GM23338 (cell line): Measurements from ENCODE around the gene SLC19A1. TPM values are rescaled to one million over a fixed set of nuclear protein-coding genes. Genes with fewer than 3 reads are reported as not detected.

ENCODE experiments used
- ATAC-seq: fragments of 200-7000 bp; cut with Tn5 transposase; 3 replicates; pipeline ENCODE4 v1.9.1; 2020
- DNase-seq: peaks from one replicate; pipeline ENCODE4 v3.0.0-alpha.2; 2015; ENCODE audit warnings: low spot score
- H2AFZ ChIP-seq: fragments of 200-600 bp; sonication (generic); 2 replicates; pipeline ENCODE4 v1.8.0; 2016; ENCODE audit warnings: antibody characterized with exemption, mild to moderate bottlenecking, moderate library complexity
- H3F3A ChIP-seq: fragments of 200-600 bp; sonication (generic); replicated peaks from 2 replicates; pipeline ENCODE4 v1.8.0; 2017; ENCODE audit warnings: antibody characterized with exemption, mixed run types, low read depth
- H3K27ac ChIP-seq: fragments of 200-600 bp; sonication (generic); 2 replicates; pipeline ENCODE4 v1.6.1; 2016; ENCODE audit warnings: low read depth
- H3K27me3 ChIP-seq: fragments of 200-600 bp; sonication (generic); 2 replicates; pipeline ENCODE4 v1.8.0; 2016; ENCODE audit warnings: mild to moderate bottlenecking, mixed run types, moderate library complexity; ENCODE audit not compliant: insufficient read depth
- H3K36me3 ChIP-seq: fragments of 200-600 bp; sonication (generic); 2 replicates; pipeline ENCODE4 v1.8.0; 2016; ENCODE audit warnings: mild to moderate bottlenecking; ENCODE audit not compliant: insufficient read depth
- H3K4me1 ChIP-seq: fragments of 200-600 bp; sonication (generic); 2 replicates; pipeline ENCODE4 v1.8.0; 2016; ENCODE audit warnings: mild to moderate bottlenecking, moderate library complexity; ENCODE audit not compliant: insufficient read depth
- H3K4me2 ChIP-seq: fragments of 200-600 bp; sonication (generic); 2 replicates; pipeline ENCODE4 v1.7.1; 2017; ENCODE audit warnings: mixed run types
- H3K4me3 ChIP-seq: fragments of 200-600 bp; sonication (generic); 2 replicates; pipeline ENCODE4 v1.6.1; 2016; ENCODE audit warnings: mixed run types
- H3K79me2 ChIP-seq: fragments of 200-600 bp; sonication (generic); replicated peaks from 2 replicates; pipeline ENCODE4 v1.8.0; 2017; ENCODE audit warnings: mild to moderate bottlenecking; ENCODE audit not compliant: insufficient read depth
- H3K9me2 ChIP-seq: fragments of 200-600 bp; sonication (generic); 2 replicates; pipeline ENCODE4 v1.8.0; 2017; ENCODE audit not compliant: insufficient read depth
- H4K20me1 ChIP-seq: fragments of 200-600 bp; sonication (generic); replicated peaks from 2 replicates; pipeline ENCODE4 v1.8.0; 2017; ENCODE audit warnings: mild to moderate bottlenecking; ENCODE audit not compliant: insufficient read depth
- H3K27ac Mint-ChIP-seq: 2 replicates; pipeline ENCODE4 v1.8.0; 2020; ENCODE audit warnings: inconsistent platforms, mild to moderate bottlenecking, moderate library complexity, mixed read lengths
- H3K27me3 Mint-ChIP-seq: 3 replicates; pipeline ENCODE4 v1.8.0; 2022; ENCODE audit warnings: low read depth, mild to moderate bottlenecking, moderate library complexity, mixed read lengths, inconsistent platforms; ENCODE audit not compliant: insufficient read depth, poor library complexity
- H3K36me3 Mint-ChIP-seq: 3 replicates; pipeline ENCODE4 v1.8.0; 2021; ENCODE audit warnings: low read depth, mild to moderate bottlenecking, inconsistent platforms, moderate library complexity, mixed read lengths
- H3K4me1 Mint-ChIP-seq: 3 replicates; pipeline ENCODE4 v1.8.0; 2020; ENCODE audit warnings: mild to moderate bottlenecking, inconsistent platforms, mixed read lengths
- H3K4me3 Mint-ChIP-seq: 3 replicates; pipeline ENCODE4 v1.8.0; 2021; ENCODE audit warnings: moderate library complexity, mild to moderate bottlenecking, inconsistent platforms, mixed read lengths
- H3K9me3 Mint-ChIP-seq: 3 replicates; pipeline ENCODE4 v1.8.0; 2020; ENCODE audit warnings: moderate library complexity, mild to moderate bottlenecking, inconsistent platforms, mixed read lengths
- CREB1 ChIP-seq: fragments of 250-450 bp; sonication (Bioruptor Pico); IDR thresholded peaks from 2 replicates; pipeline ENCODE4 v1.5.0; 2020; ENCODE audit warnings: low read depth, mild to moderate bottlenecking, moderate library complexity
- CTCF ChIP-seq, 2 experiments: fragments of 200-600 bp in 1 of 2; sonication (generic) in 1 of 2; conservative IDR thresholded peaks; 2 replicates each; pipeline versions ENCODE4 v1.5.1 to v1.6.1; 2016 to 2017; ENCODE audit warnings: antibody characterized with exemption in 2 of 2, low read depth in 2 of 2, mild to moderate bottlenecking in 2 of 2, moderate library complexity in 1 of 2
- ETS1 ChIP-seq: IDR thresholded peaks from 2 replicates; pipeline ENCODE4 v1.6.1; 2016; ENCODE audit warnings: antibody characterized with exemption
- EZH2 ChIP-seq: fragments of 200-600 bp; sonication (generic); IDR thresholded peaks from one replicate; pipeline ENCODE4 v1.8.0; 2017; ENCODE audit warnings: antibody characterized with exemption, mild to moderate bottlenecking, low read depth; ENCODE audit not compliant: unreplicated experiment
- EZH2phosphoT487 ChIP-seq: fragments of 200-600 bp; sonication (generic); IDR thresholded peaks from one replicate; pipeline ENCODE4 v1.8.1; 2018; ENCODE audit warnings: antibody characterized with exemption; ENCODE audit not compliant: unreplicated experiment
- JUNB ChIP-seq: IDR thresholded peaks from one replicate; pipeline ENCODE4 v1.6.1; 2016; ENCODE audit warnings: antibody characterized with exemption; ENCODE audit not compliant: unreplicated experiment
- NANOG ChIP-seq: IDR thresholded peaks from 2 replicates; pipeline ENCODE4 v1.6.1; 2016; ENCODE audit warnings: antibody characterized with exemption, borderline replicate concordance
- POLR2AphosphoS5 ChIP-seq: IDR thresholded peaks from 2 replicates; pipeline ENCODE4 v1.6.1; 2016; ENCODE audit warnings: antibody characterized with exemption, low read depth
- REST ChIP-seq: IDR thresholded peaks from one replicate; pipeline ENCODE4 v1.6.1; 2018; ENCODE audit warnings: antibody characterized with exemption; ENCODE audit not compliant: unreplicated experiment
- STAT1 ChIP-seq: IDR thresholded peaks from one replicate; pipeline ENCODE4 v1.6.1; 2016; ENCODE audit warnings: antibody characterized with exemption; ENCODE audit not compliant: unreplicated experiment
- ZNF114 ChIP-seq: fragments of 250-450 bp; sonication (Bioruptor Pico); IDR thresholded peaks from 2 replicates; pipeline ENCODE4 v1.5.0; 2020; ENCODE audit warnings: mild to moderate bottlenecking, moderate library complexity
- ZNF331 ChIP-seq: fragments of 250-450 bp; sonication (Bioruptor Pico); IDR thresholded peaks from 2 replicates; pipeline ENCODE4 v1.5.0; 2020; ENCODE audit warnings: low read depth, mild to moderate bottlenecking, moderate library complexity
- ZNF462 ChIP-seq: fragments of 250-450 bp; sonication (Bioruptor Pico); IDR thresholded peaks from 2 replicates; pipeline ENCODE4 v1.5.0; 2020; ENCODE audit warnings: mild to moderate bottlenecking, moderate library complexity
- polyA plus RNA-seq: library from polyadenylated mRNA; unstranded; fragments of >200 nt; fragmentation: Nextera tagmentation; extraction: Ambion mirVana; gene quantifications from 2 replicates; pipeline ENCODE4 v1.2.1, GENCODE V29; 2016
- total RNA-seq: library from RNA; depleted of rRNA; stranded (reverse); fragments of >200 nt; shearing (Covaris generic); gene quantifications from 2 replicates; pipeline ENCODE4 v1.2.3, GENCODE V29; 2014

SLC19A1 gene
- total and polyA plus RNA-seq, 2 experiments from 2014 or later: 31.2 to 33.0 TPM

GRCh38 chr21:45551783-45552695 lies 9.8 kb upstream of the SLC19A1 start:
- no peaks in the 10 kb centered on the region for H3K36me3 ChIP-seq
- no peak overlapping the region for H3K4me2 ChIP-seq
- peaks cover 11% of the 10 kb centered on the region for H3K4me1 ChIP-seq
- DNase-seq: no peak
- Mint-ChIP-seq H3K9me3 (peaks cover 14% of the 10 kb centered on the region), H3K27me3 (peaks cover 12% of the 10 kb centered on the region), H3K36me3 (no peaks in the 10 kb centered on the region), H3K27ac (no peak overlapping the region), H3K4me3 (no peak overlapping the region), H3K4me1 (peaks cover 21% of the 10 kb centered on the region)
- H3K27ac ChIP-seq: no peak overlapping the region
- no peaks in the 10 kb centered on the region for H3K79me2 ChIP-seq
- H3K27me3 ChIP-seq: no peaks in the 10 kb centered on the region
- 0 out of 2 replicates have a peak, but pooled peaks cover 2% of the 10 kb centered on the region for H3F3A ChIP-seq
- H3K4me3 ChIP-seq: no peak overlapping the region
- H3K9me2 ChIP-seq: peaks cover 6% of the 10 kb centered on the region; the same call in 1 of the 2 replicates
- H2AFZ ChIP-seq: no peak overlapping the region
- no peaks in the 10 kb centered on the region for H4K20me1 ChIP-seq
- no peak for ATAC-seq
- TF ChIP-seq REST (no peak), NANOG (no peak), ZNF462 (CRISPR knock-in tag) (no peak), EZH2phosphoT487 (no peak), ETS1 (no peak), EZH2 (no peak), JUNB (no peak), CTCF (conservative IDR thresholded peaks at IDR 0.05; ENCODE audit: low read depth in 2 of 2) (no peak), CREB1 (CRISPR knock-in tag) (no peak), POLR2AphosphoS5 (no peak), ZNF114 (CRISPR knock-in tag) (no peak), STAT1 (no peak), ZNF331 (no peak)
